Measurements from ENCODE around the gene THEM4.

Gene THEM4

GRCh38 chr1:151837197-151837596, 72.1 kb downstream of the THEM4 start:
- H3K14ac ChIP-seq (ENCODE audit: low read length), result no peak overlapping the region
- H2BK5ac ChIP-seq (ENCODE audit: low read depth, low read length, poor library complexity), result peak overlapping the region; percentile 4
- peaks cover 16% of the 10 kb centered on the region for H3K79me1 ChIP-seq (ENCODE audit: low read length)
- H2BK120ac ChIP-seq (ENCODE audit: insufficient read depth, low read length, poor library complexity), result no peak overlapping the region
- no peak overlapping the region for H2AK5ac ChIP-seq (ENCODE audit: low read length)
- H3K23ac ChIP-seq (ENCODE audit: low read length), result no peak overlapping the region
- H3K4me2 ChIP-seq (ENCODE audit: low read length), result no peak overlapping the region
- no peak overlapping the region for H3K18ac ChIP-seq (ENCODE audit: low read length)
- peaks cover 2% of the 10 kb centered on the region for H3K9me3 ChIP-seq (ENCODE audit: insufficient read depth, low read depth, low read length)
- H3K79me2 ChIP-seq (ENCODE audit: control insufficient read depth, insufficient read depth, low read length, poor library complexity), result peaks cover 8% of the 10 kb centered on the region
- WGBS (ENCODE audit: extremely low coverage, insufficient coverage, insufficient read length), result no CpG with 5 or more reads among the region's 3 CpGs
- H2AFZ ChIP-seq (ENCODE audit: insufficient read depth, low read length, poor library complexity), result no peak overlapping the region
- H3K4ac ChIP-seq (ENCODE audit: low read depth, low read length), result no peak overlapping the region
- H4K12ac ChIP-seq (ENCODE audit: low read depth, low read length), result no peak overlapping the region
- H3K27me3 ChIP-seq (ENCODE audit: insufficient read depth, low read length), result peaks cover 21% of the 10 kb centered on the region
- H4K91ac ChIP-seq (ENCODE audit: low read depth, low read length), result peak overlapping the region; percentile 15
- no peak overlapping the region for H3K27ac ChIP-seq (ENCODE audit: low read depth, low read length)
- no peak overlapping the region for H4K8ac ChIP-seq (ENCODE audit: low read depth, low read length)
- no peak overlapping the region for H3K9ac ChIP-seq (ENCODE audit: low read length)
- H3K4me3 ChIP-seq (ENCODE audit: low read depth, low read length), result no peak overlapping the region
- peaks cover 24 to 31% of the 10 kb centered on the region in 2 experiments for H3K4me1 ChIP-seq (ENCODE audit: control insufficient read depth in 1 of 2, insufficient read depth in 2 of 2, low read length in 2 of 2)
- DNase-seq, result no peak
- no peak overlapping the region for H2BK12ac ChIP-seq (ENCODE audit: low read length)
- H3K36me3 ChIP-seq (ENCODE audit: control insufficient read depth in 1 of 2, insufficient read depth in 2 of 2, low read length in 2 of 2), result no peaks in the 10 kb centered on the region

- Histone ChIP-seq H4K8ac (ENCODE audit: low read depth, low read length) (no peak overlapping the region), H3K9me3 (ENCODE audit: insufficient read depth, low read depth, low read length) (peaks cover 2% of the 10 kb centered on the region), H3K4me2 (ENCODE audit: low read length) (no peak overlapping the region), H3K79me2 (ENCODE audit: control insufficient read depth, insufficient read depth, low read length, poor library complexity) (peaks cover 8% of the 10 kb centered on the region), H3K4me3 (ENCODE audit: low read depth, low read length) (no peak overlapping the region), H3K14ac (ENCODE audit: low read length) (no peak overlapping the region), H3K23ac (ENCODE audit: low read length) (no peak overlapping the region), H2BK5ac (ENCODE audit: low read depth, low read length, poor library complexity) (no peak overlapping the region), H2BK12ac (ENCODE audit: low read length) (no peak overlapping the region), H3K9ac (ENCODE audit: low read length) (no peak overlapping the region), H3K27ac (ENCODE audit: low read depth, low read length) (no peak overlapping the region), H3K36me3 (ENCODE audit: control insufficient read depth in 1 of 2, insufficient read depth in 2 of 2, low read length in 2 of 2) (no peaks in the 10 kb centered on the region), H3K4me1 (ENCODE audit: control insufficient read depth in 1 of 2, insufficient read depth in 2 of 2, low read length in 2 of 2) (peaks cover 24 to 31% of the 10 kb centered on the region in 2 experiments), H4K91ac (ENCODE audit: low read depth, low read length) (no peak overlapping the region), H2AFZ (ENCODE audit: insufficient read depth, low read length, poor library complexity) (no peak overlapping the region), H2BK120ac (ENCODE audit: insufficient read depth, low read length, poor library complexity) (no peak overlapping the region), H3K27me3 (ENCODE audit: insufficient read depth, low read length) (peaks cover 21% of the 10 kb centered on the region), H3K79me1 (ENCODE audit: low read length) (peaks cover 16% of the 10 kb centered on the region), H3K4ac (ENCODE audit: low read depth, low read length) (no peak overlapping the region), H4K12ac (ENCODE audit: low read depth, low read length) (no peak overlapping the region), H2AK5ac (ENCODE audit: low read length) (no peak overlapping the region), H3K18ac (ENCODE audit: low read length) (no peak overlapping the region)
- WGBS (ENCODE audit: extremely low coverage, insufficient coverage, insufficient read length), result no CpG with 5 or more reads among the region's 7 CpGs
- no peak for DNase-seq
Measured at GRCh38 chr1:151835596-151835995, 73.7 kb downstream of the THEM4 start.

GRCh38 chr1:151834239-151834638, 75.1 kb downstream of the THEM4 start:
- H2BK5ac ChIP-seq (ENCODE audit: low read depth, low read length, poor library complexity), result no peak overlapping the region
- H4K12ac ChIP-seq (ENCODE audit: low read depth, low read length), result no peak overlapping the region
- no peak overlapping the region for H3K27ac ChIP-seq (ENCODE audit: low read depth, low read length)
- no peak overlapping the region for H3K23ac ChIP-seq (ENCODE audit: low read length)
- H4K91ac ChIP-seq (ENCODE audit: low read depth, low read length), result peak overlapping the region; percentile 32
- H3K14ac ChIP-seq (ENCODE audit: low read length), result no peak overlapping the region
- H3K18ac ChIP-seq (ENCODE audit: low read length), result no peak overlapping the region
- H2AK5ac ChIP-seq (ENCODE audit: low read length), result no peak overlapping the region
- H3K4me3 ChIP-seq (ENCODE audit: low read depth, low read length), result no peak overlapping the region
- H3K79me1 ChIP-seq (ENCODE audit: low read length), result peaks cover 14% of the 10 kb centered on the region
- H2BK120ac ChIP-seq (ENCODE audit: insufficient read depth, low read length, poor library complexity), result no peak overlapping the region
- H3K9ac ChIP-seq (ENCODE audit: low read length), result no peak overlapping the region
- peaks cover 18 to 20% of the 10 kb centered on the region in 2 experiments for H3K4me1 ChIP-seq (ENCODE audit: control insufficient read depth in 1 of 2, insufficient read depth in 2 of 2, low read length in 2 of 2)
- H3K79me2 ChIP-seq (ENCODE audit: control insufficient read depth, insufficient read depth, low read length, poor library complexity), result peaks cover 5% of the 10 kb centered on the region
- peak overlapping the region; percentile 11 for H2BK12ac ChIP-seq (ENCODE audit: low read length)
- no peak for DNase-seq
- no peak overlapping the region for H2AFZ ChIP-seq (ENCODE audit: insufficient read depth, low read length, poor library complexity)
- no peaks in the 10 kb centered on the region for H3K36me3 ChIP-seq (ENCODE audit: control insufficient read depth in 1 of 2, insufficient read depth in 2 of 2, low read length in 2 of 2)
- no peak overlapping the region for H3K4ac ChIP-seq (ENCODE audit: low read depth, low read length)
- no peak overlapping the region for H4K8ac ChIP-seq (ENCODE audit: low read depth, low read length)
- H3K27me3 ChIP-seq (ENCODE audit: insufficient read depth, low read length), result peaks cover 18% of the 10 kb centered on the region
- no peak overlapping the region for H3K4me2 ChIP-seq (ENCODE audit: low read length)
- peaks cover 2% of the 10 kb centered on the region for H3K9me3 ChIP-seq (ENCODE audit: insufficient read depth, low read depth, low read length)
- no CpG with 5 or more reads among the region's 3 CpGs for WGBS (ENCODE audit: extremely low coverage, insufficient coverage, insufficient read length)

- Histone ChIP-seq H3K4me3 (ENCODE audit: low read depth, low read length) (no peak overlapping the region), H2BK120ac (ENCODE audit: insufficient read depth, low read length, poor library complexity) (no peak overlapping the region), H4K12ac (ENCODE audit: low read depth, low read length) (no peak overlapping the region), H2AFZ (ENCODE audit: insufficient read depth, low read length, poor library complexity) (no peak overlapping the region), H3K27me3 (ENCODE audit: insufficient read depth, low read length) (peaks cover 9% of the 10 kb centered on the region), H4K91ac (ENCODE audit: low read depth, low read length) (no peak overlapping the region), H3K36me3 (ENCODE audit: control insufficient read depth in 1 of 2, insufficient read depth in 2 of 2, low read length in 2 of 2) (no peaks in the 10 kb centered on the region), H3K79me2 (ENCODE audit: control insufficient read depth, insufficient read depth, low read length, poor library complexity) (peaks cover 2% of the 10 kb centered on the region), H3K9me3 (ENCODE audit: insufficient read depth, low read depth, low read length) (no peaks in the 10 kb centered on the region), H3K18ac (ENCODE audit: low read length) (no peak overlapping the region), H3K4me2 (ENCODE audit: low read length) (no peak overlapping the region), H2BK12ac (ENCODE audit: low read length) (no peak overlapping the region), H4K8ac (ENCODE audit: low read depth, low read length) (no peak overlapping the region), H3K79me1 (ENCODE audit: low read length) (peaks cover 10% of the 10 kb centered on the region), H2BK5ac (ENCODE audit: low read depth, low read length, poor library complexity) (no peak overlapping the region), H3K4ac (ENCODE audit: low read depth, low read length) (no peak overlapping the region), H3K23ac (ENCODE audit: low read length) (no peak overlapping the region), H3K9ac (ENCODE audit: low read length) (no peak overlapping the region), H3K14ac (ENCODE audit: low read length) (no peak overlapping the region), H3K27ac (ENCODE audit: low read depth, low read length) (no peak overlapping the region), H2AK5ac (ENCODE audit: low read length) (no peak overlapping the region), H3K4me1 (ENCODE audit: control insufficient read depth in 1 of 2, insufficient read depth in 2 of 2, low read length in 2 of 2) (peaks cover 11% of the 10 kb centered on the region in 2 experiments)
- DNase-seq, result no peak
- no CpG with 5 or more reads among the region's 8 CpGs for WGBS (ENCODE audit: extremely low coverage, insufficient coverage, insufficient read length)
Measured at GRCh38 chr1:151833172-151833900, 76.0 kb downstream of the THEM4 start.

Measured in trophoblast cell (in vitro differentiated cells and primary cell).